Upper lobe of left lung (tissue), 6 donors: ENCODE measurements around the gene TRIM50. TPM values are rescaled to one million over a fixed set of nuclear protein-coding genes. Genes with fewer than 3 reads are reported as not detected.
"Not testable (repeated sequence)": the region's sequence is repeated elsewhere in the genome, so short reads cannot be mapped to it uniquely, and the experiment has no call there.

Experiments
- ATAC-seq, 2 donors: fragments of 200-7000 bp; cut with Tn5 transposase; one replicate each; pipeline ENCODE4 v1.9.1; 2022; ENCODE audit warnings: mild to moderate bottlenecking in 2 of 2, moderate library complexity in 2 of 2; ENCODE audit not compliant: low FRiP score in 2 of 2
- DNase-seq, 2 donors: peaks; one replicate each; pipeline ENCODE4 v3.0.0-alpha.2; 2019 to 2020
- H3K27ac ChIP-seq, 4 donors: fragments of 200-600 bp; sonication (generic); one replicate each; pipeline ENCODE4 v1.5.1; 2016 to 2019
- H3K27me3 ChIP-seq, 4 donors: fragments of 200-600 bp; sonication (generic); one replicate each; pipeline ENCODE4 v1.5.1; 2017 to 2019
- H3K36me3 ChIP-seq, 4 donors: fragments of 200-600 bp; sonication (generic); one replicate each; pipeline ENCODE4 v1.5.1; 2016 to 2019
- H3K4me1 ChIP-seq, 4 donors: fragments of 200-600 bp; sonication (generic); one replicate each; pipeline ENCODE4 v1.5.1; 2018 to 2019
- H3K4me3 ChIP-seq, 4 donors: fragments of 200-600 bp; sonication (generic); one replicate each; pipeline ENCODE4 v1.5.1; 2017 to 2019; ENCODE audit warnings: mild to moderate bottlenecking in 2 of 4, moderate library complexity in 1 of 4
- H3K9me3 ChIP-seq, 4 donors: fragments of 200-600 bp; sonication (generic); one replicate each; pipeline ENCODE4 v1.5.1; 2018 to 2019
- EP300 ChIP-seq, 4 donors: sonication (generic); formaldehyde crosslinking; IDR thresholded peaks; one replicate each; pipeline ENCODE4 v1.5.1; 2017; ENCODE audit warnings: antibody characterized with exemption in 4 of 4, control low read depth in 2 of 4
- POLR2A ChIP-seq, 4 donors: fragments of 450-650 bp; IDR thresholded peaks; one replicate each; pipeline ENCODE4 v1.5.1; 2016 to 2017; ENCODE audit warnings: antibody characterized with exemption in 4 of 4, mild to moderate bottlenecking in 2 of 4
- POLR2AphosphoS5 ChIP-seq, 2 donors: sonication (generic); formaldehyde crosslinking; IDR thresholded peaks; one replicate each; pipeline ENCODE4 v1.5.1; 2017; ENCODE audit warnings: antibody characterized with exemption in 2 of 2
- WGBS, 2 donors: methylation state at CpG; one replicate each; pipeline ENCODE4 v1.1.5; 2017 to 2018; 5-methylcytosine and 5-hydroxymethylcytosine counted together
- total RNA-seq, 6 donors: library from RNA; depleted of rRNA in 4 of 6; stranded (reverse); fragments of >200 nt in 4 of 6; gene quantifications; one replicate each; pipeline versions ENCODE4 v1.1.0 to v1.2.1, GENCODE V29; 2016 to 2021
- TF ChIP-seq, protein P1 (sequence below), 6 experiments: fragments of 450-650 bp in 4 of 6; fragments of 200-600 bp in 2 of 6; sonication (generic) in 2 of 6; IDR thresholded peaks; one replicate each; pipeline ENCODE4 v1.5.1; 2016 to 2019; ENCODE audit warnings: antibody characterized with exemption in 6 of 6
- donor health status: DM: no; HTN: no; CAD: no; lungs with moderate emphysema.
- donor health status: DM: no; HTN: yes; CAD: no; lungs with severe emphysema.

The TRIM50 gene
- total RNA-seq, 6 donors from 2014 or later, result 0.13 to 0.55 (median 0.37) TPM; not detected in 3

- not testable (repeated sequence) for H3K9me3 ChIP-seq, H3K27ac ChIP-seq, H3K27me3 ChIP-seq, H3K36me3 ChIP-seq
- ATAC-seq (peak; percentile 47), DNase-seq (peak; percentile 61 to 75)
- TF ChIP-seq, protein P1, sequence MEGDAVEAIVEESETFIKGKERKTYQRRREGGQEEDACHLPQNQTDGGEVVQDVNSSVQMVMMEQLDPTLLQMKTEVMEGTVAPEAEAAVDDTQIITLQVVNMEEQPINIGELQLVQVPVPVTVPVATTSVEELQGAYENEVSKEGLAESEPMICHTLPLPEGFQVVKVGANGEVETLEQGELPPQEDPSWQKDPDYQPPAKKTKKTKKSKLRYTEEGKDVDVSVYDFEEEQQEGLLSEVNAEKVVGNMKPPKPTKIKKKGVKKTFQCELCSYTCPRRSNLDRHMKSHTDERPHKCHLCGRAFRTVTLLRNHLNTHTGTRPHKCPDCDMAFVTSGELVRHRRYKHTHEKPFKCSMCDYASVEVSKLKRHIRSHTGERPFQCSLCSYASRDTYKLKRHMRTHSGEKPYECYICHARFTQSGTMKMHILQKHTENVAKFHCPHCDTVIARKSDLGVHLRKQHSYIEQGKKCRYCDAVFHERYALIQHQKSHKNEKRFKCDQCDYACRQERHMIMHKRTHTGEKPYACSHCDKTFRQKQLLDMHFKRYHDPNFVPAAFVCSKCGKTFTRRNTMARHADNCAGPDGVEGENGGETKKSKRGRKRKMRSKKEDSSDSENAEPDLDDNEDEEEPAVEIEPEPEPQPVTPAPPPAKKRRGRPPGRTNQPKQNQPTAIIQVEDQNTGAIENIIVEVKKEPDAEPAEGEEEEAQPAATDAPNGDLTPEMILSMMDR (IDR thresholded peaks at IDR 0.05), result peak in 5 of 6 experiments; percentile 15 to 53 (median 37)
- 12 to 17% methylated on average over 10 to 31 of the region's 31 CpGs for WGBS, 2 donors
- H3K4me3 ChIP-seq, result peak overlapping the region in 3 of 4 donors; percentile 11 to 29 (median 16)
- peaks cover 4 to 12% (median 7%) of the 10 kb centered on the region in 4 donors for H3K4me1 ChIP-seq
Measured at GRCh38 chr7:73324081-73324845, 3.6 kb downstream of the TRIM50 start.

GRCh38 chr7:73323434-73324080 is 4.3 kb downstream of the TRIM50 start:
- 72 to 73% methylated on average over 5 of the region's 5 CpGs for WGBS, 2 donors
- DNase-seq, ATAC-seq, H3K27me3 ChIP-seq, H3K27ac ChIP-seq, H3K36me3 ChIP-seq, H3K9me3 ChIP-seq: not testable (repeated sequence)
- Histone ChIP-seq H3K4me3 (peak overlapping the region in 3 of 4 donors; percentile 11 to 29 (median 16)), H3K4me1 (peaks cover 4 to 12% (median 7%) of the 10 kb centered on the region in 4 donors)

DNA sequence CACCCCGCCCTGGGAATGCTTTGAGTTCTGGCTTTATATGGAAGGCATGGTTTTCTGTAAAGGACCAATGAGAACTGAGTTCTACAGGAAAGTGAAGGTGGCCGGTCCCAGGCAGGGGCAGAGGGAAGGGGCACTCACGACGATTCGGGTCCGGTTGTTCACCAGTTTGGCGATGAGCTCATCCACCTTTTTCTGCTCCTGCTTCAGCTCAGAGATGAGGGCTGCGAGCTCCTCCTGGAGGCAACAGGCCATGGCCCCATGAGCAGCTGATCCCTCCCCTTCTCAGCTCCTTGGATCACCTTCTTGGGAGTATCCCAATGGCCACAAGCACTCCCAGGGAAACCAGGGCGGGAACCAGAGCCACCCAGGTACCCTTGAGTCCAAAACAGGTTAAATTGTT is 7.9 kb downstream of the TRIM50 start:
- 75 to 86% methylated on average over 6 to 9 of the region's 9 CpGs for WGBS, 2 donors
- not testable (repeated sequence) for H3K9me3 ChIP-seq, DNase-seq, H3K27me3 ChIP-seq, H3K4me3 ChIP-seq, H3K36me3 ChIP-seq, H3K27ac ChIP-seq
- peaks cover 4 to 12% (median 7%) of the 10 kb centered on the region in 4 donors for H3K4me1 ChIP-seq
- peak in 1 of 2 donors; percentile 51 for ATAC-seq

DNA sequence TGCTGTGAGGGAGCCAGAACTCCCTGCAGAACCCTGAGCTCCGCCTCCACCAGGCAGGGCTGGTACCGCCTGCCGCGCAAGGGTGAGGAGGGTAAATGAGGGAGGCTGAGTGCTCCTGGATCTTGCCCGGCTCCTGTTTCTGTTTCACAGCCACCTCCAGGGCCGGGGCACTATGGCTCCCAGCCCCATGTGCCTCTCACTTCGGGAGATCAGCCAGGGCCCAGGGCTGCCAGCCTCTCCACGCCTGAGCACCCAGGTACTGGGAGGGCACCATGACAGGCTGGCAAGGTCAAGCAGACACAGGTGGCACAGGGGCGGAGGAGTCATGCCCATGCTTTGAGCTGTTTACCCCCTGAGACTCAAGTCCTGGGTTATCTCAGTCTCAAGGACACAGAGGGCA is 8.3 kb downstream of the TRIM50 start:
- WGBS, 2 donors, result 73% methylated on average over 9 of the region's 9 CpGs; no CpG with 5 or more reads in 1 of the 2 donors
- not testable (repeated sequence) for H3K4me3 ChIP-seq, H3K36me3 ChIP-seq, H3K27ac ChIP-seq, H3K27me3 ChIP-seq, H3K9me3 ChIP-seq
- peaks cover 4 to 10% (median 7%) of the 10 kb centered on the region in 4 donors for H3K4me1 ChIP-seq
- DNase-seq (peak in 1 of 2 donors; percentile 53), ATAC-seq (peak; percentile 4 to 66)

- H3K27me3 ChIP-seq, H3K4me3 ChIP-seq, H3K9me3 ChIP-seq, H3K36me3 ChIP-seq, H3K4me1 ChIP-seq, H3K27ac ChIP-seq: not testable (repeated sequence)
- 85 to 93% methylated on average over 7 of the region's 18 CpGs for WGBS, 2 donors
- ATAC-seq (peak in 1 of 2 donors; percentile 21), DNase-seq (peak in 1 of 2 donors; percentile 51)
Measured at GRCh38 chr7:73318656-73319204, 9.2 kb downstream of the TRIM50 start.

DNA sequence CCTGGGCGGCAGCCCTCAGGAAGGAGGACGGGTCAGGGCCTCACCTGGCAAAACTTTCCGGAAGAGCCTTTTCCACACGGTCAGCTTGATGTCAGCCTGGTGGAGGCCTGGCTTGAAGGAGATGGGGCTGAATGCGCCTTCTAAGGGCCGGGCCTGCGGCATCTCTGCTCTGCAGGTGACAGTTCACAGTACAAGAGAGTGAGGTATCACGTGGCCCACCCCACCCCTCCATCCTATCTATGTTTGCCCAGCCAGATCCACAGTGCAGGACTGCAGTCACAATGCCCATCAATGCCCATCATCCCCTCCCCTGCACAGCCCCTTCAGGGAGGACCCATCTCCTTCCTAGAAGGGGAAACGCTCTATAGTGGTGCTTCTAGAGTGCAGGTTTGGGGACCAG is 11.4 kb downstream of the TRIM50 start:
- Histone ChIP-seq H3K36me3 (no peaks in the 10 kb centered on the region), H3K27ac (no peak overlapping the region), H3K9me3 (no peaks in the 10 kb centered on the region), H3K4me1 (no peaks in the 10 kb centered on the region), H3K27me3 (no peaks in the 10 kb centered on the region), H3K4me3 (no peak overlapping the region)
- ATAC-seq, result no peak
- no peak for TF ChIP-seq POLR2AphosphoS5 (IDR thresholded peaks at IDR 0.05)
- TF ChIP-seq, protein P1 (IDR thresholded peaks at IDR 0.05), result no peak
- TF ChIP-seq POLR2A (IDR thresholded peaks at IDR 0.05), result no peak
- TF ChIP-seq EP300 (IDR thresholded peaks at IDR 0.05), result no peak
- no peak for DNase-seq
- 80 to 92% methylated on average over 3 to 9 of the region's 9 CpGs for WGBS, 2 donors
